Measurements from ENCODE around the gene FASTKD1. TPM values are rescaled to one million over a fixed set of nuclear protein-coding genes. Genes with fewer than 3 reads are reported as not detected.
"Not testable (repeated sequence)": the region's sequence is repeated elsewhere in the genome, so short reads cannot be mapped to it uniquely, and the experiment has no call there.

FASTKD1 gene
- total RNA-seq, 1 experiment from 2014 or later = 37.6 TPM

DNA sequence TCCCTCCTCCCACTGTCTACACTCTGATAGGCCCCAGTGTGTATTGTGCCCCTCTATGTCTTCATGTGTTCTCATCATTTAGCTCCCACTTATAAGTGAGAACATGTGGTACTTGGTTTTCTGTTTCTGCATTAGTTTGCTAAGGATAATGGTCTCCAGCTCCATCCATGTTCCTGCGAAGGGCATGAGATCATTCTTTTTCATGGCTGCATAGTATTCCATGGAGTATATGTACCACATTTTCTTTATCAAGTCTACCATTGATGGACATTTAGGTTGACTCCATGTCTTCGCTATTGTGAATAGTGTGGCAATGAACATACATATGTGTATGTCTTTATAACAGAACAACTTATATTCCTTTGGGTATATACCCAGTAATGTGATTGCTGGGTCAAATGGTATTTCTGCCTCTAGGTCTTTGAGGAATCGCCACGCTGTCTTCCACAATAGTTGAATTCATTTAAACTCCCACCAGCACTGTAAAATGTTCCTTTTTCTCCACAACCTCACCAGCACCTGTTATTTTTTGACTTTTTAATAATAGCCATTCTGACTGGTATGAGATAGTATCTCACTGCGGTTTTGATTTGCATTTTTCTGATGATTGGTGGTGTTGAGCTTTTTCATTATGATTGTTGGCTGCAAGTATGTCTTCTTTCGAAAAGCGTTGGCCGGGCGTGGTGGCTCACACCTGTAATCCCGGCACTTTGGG, 9.0 kb upstream of the FASTKD1 start:
- BruUV-seq (replicated peaks); H3K9me2 ChIP-seq (ENCODE audit: insufficient read depth); H4K20me1 ChIP-seq (ENCODE audit: insufficient read depth); H3K27ac ChIP-seq (ENCODE audit: low read depth, low read length); H3K27me3 ChIP-seq (ENCODE audit: insufficient read depth, low read length); H3K4me3 ChIP-seq (replicated peaks in 1 of 2; ENCODE audit: low read depth in 1 of 2, low read length in 2 of 2); H3K9me3 ChIP-seq (ENCODE audit: control insufficient read depth in 1 of 2, insufficient read depth in 1 of 2, low read depth in 1 of 2, low read length in 2 of 2); ATAC-seq; intact Hi-C loops (cut with micrococcal nuclease); RAD21 ChIA-PET (ENCODE audit: low non-redundant PET in 1 of 2, low total read pairs in 2 of 2, uncharacterized antibody in 2 of 2, unreplicated experiment in 2 of 2); H3K9ac ChIP-seq (ENCODE audit: low read length); H2AFZ ChIP-seq (ENCODE audit: low read depth, low read length, poor library complexity, severe bottlenecking); POLR2A ChIA-PET; H3K36me3 ChIP-seq (ENCODE audit: control insufficient read depth in 1 of 2, insufficient read depth in 2 of 2, low read length in 2 of 2); DNase-seq (ENCODE audit: low read depth, low spot score); CTCF ChIA-PET; H3K4me2 ChIP-seq (ENCODE audit: low read length): not testable (repeated sequence)
- TF ChIP-seq CBX3 (IDR thresholded peaks at IDR 0.05; ENCODE audit: low read depth) = 0 out of 2 replicates have a peak, but pooled peaks have one; percentile 19
- Histone ChIP-seq H3K79me2 (ENCODE audit: insufficient read depth, low read length) (peaks cover 33% of the 10 kb centered on the region), H3K4me1 (ENCODE audit: control insufficient read depth in 1 of 2, insufficient read depth in 2 of 2, low read length in 2 of 2) (peaks cover 10 to 15% of the 10 kb centered on the region in 2 experiments; a peak in 3 of 4 replicates)

GRCh38 chr2:169579044-169579443, 5.4 kb upstream of the FASTKD1 start:
- RAD21 ChIA-PET (ENCODE audit: low non-redundant PET in 1 of 2, low total read pairs in 2 of 2, uncharacterized antibody in 2 of 2, unreplicated experiment in 2 of 2) = no interaction called here
- intact Hi-C loops (cut with micrococcal nuclease) = no loop called here
- Histone ChIP-seq H3K9me2 (ENCODE audit: insufficient read depth) (no peaks in the 10 kb centered on the region), H3K27me3 (ENCODE audit: insufficient read depth, low read length) (no peaks in the 10 kb centered on the region), H3K9ac (ENCODE audit: low read length) (no peak overlapping the region), H3K4me1 (ENCODE audit: control insufficient read depth in 1 of 2, insufficient read depth in 2 of 2, low read length in 2 of 2) (peaks cover 0 to 4% of the 10 kb centered on the region in 2 experiments; a peak in 2 of 4 replicates), H2AFZ (ENCODE audit: low read depth, low read length, poor library complexity, severe bottlenecking) (no peak overlapping the region), H3K4me3 (replicated peaks in 1 of 2; ENCODE audit: low read depth in 1 of 2, low read length in 2 of 2) (no peak overlapping the region), H3K27ac (ENCODE audit: low read depth, low read length) (no peak overlapping the region), H3K4me2 (ENCODE audit: low read length) (no peak overlapping the region), H3K79me2 (ENCODE audit: insufficient read depth, low read length) (no peaks in the 10 kb centered on the region), H3K9me3 (ENCODE audit: control insufficient read depth in 1 of 2, insufficient read depth in 1 of 2, low read depth in 1 of 2, low read length in 2 of 2) (peaks cover 0 to 8% of the 10 kb centered on the region in 2 experiments; a peak in 1 of 4 replicates), H3K36me3 (ENCODE audit: control insufficient read depth in 1 of 2, insufficient read depth in 2 of 2, low read length in 2 of 2) (no peaks in the 10 kb centered on the region), H4K20me1 (ENCODE audit: insufficient read depth) (no peaks in the 10 kb centered on the region)
- TF ChIP-seq FOSL1 (IDR thresholded peaks at IDR 0.05; ENCODE audit: low read depth) = no peak
- TF ChIP-seq, protein P1, sequence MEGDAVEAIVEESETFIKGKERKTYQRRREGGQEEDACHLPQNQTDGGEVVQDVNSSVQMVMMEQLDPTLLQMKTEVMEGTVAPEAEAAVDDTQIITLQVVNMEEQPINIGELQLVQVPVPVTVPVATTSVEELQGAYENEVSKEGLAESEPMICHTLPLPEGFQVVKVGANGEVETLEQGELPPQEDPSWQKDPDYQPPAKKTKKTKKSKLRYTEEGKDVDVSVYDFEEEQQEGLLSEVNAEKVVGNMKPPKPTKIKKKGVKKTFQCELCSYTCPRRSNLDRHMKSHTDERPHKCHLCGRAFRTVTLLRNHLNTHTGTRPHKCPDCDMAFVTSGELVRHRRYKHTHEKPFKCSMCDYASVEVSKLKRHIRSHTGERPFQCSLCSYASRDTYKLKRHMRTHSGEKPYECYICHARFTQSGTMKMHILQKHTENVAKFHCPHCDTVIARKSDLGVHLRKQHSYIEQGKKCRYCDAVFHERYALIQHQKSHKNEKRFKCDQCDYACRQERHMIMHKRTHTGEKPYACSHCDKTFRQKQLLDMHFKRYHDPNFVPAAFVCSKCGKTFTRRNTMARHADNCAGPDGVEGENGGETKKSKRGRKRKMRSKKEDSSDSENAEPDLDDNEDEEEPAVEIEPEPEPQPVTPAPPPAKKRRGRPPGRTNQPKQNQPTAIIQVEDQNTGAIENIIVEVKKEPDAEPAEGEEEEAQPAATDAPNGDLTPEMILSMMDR (IDR thresholded peaks at IDR 0.05 in 2 of 3, conservative IDR thresholded peaks at IDR 0.05 in 1 of 3; ENCODE audit: borderline replicate concordance in 1 of 3, insufficient read depth in 1 of 3, low read depth in 2 of 3, low read length in 2 of 3) = no peak
- no peak for TF ChIP-seq MAX (IDR thresholded peaks at IDR 0.05)
- TF ChIP-seq CBX3 (IDR thresholded peaks at IDR 0.05; ENCODE audit: low read depth) = no peak
- TF ChIP-seq ELF1 (IDR thresholded peaks at IDR 0.05; ENCODE audit: borderline replicate concordance, low read depth) = no peak
- no peak for TF ChIP-seq YY1 (IDR thresholded peaks at IDR 0.05; ENCODE audit: extremely low read depth, insufficient replicate concordance, low read depth, low read length)
- no peak for TF ChIP-seq RAD21 (IDR thresholded peaks at IDR 0.05; ENCODE audit: low read depth)
- no peak for TF ChIP-seq JUND (IDR thresholded peaks at IDR 0.05)
- BruUV-seq (replicated peaks) = no TSS peak
- POLR2A ChIA-PET = no interaction called here
- CTCF ChIA-PET = no interaction called here
- DNase-seq (ENCODE audit: low read depth, low spot score) (no peak), ATAC-seq (no peak)

GRCh38 chr2:169575264-169575663, 1.6 kb upstream of the FASTKD1 start:
- intact Hi-C loops (cut with micrococcal nuclease); H3K9ac ChIP-seq (ENCODE audit: low read length); H3K27me3 ChIP-seq (ENCODE audit: insufficient read depth, low read length); BruUV-seq (replicated peaks); ATAC-seq; H3K4me2 ChIP-seq (ENCODE audit: low read length); H3K9me3 ChIP-seq (ENCODE audit: control insufficient read depth in 1 of 2, insufficient read depth in 1 of 2, low read depth in 1 of 2, low read length in 2 of 2); RAD21 ChIA-PET (ENCODE audit: low non-redundant PET in 1 of 2, low total read pairs in 2 of 2, uncharacterized antibody in 2 of 2, unreplicated experiment in 2 of 2); H3K4me3 ChIP-seq (replicated peaks in 1 of 2; ENCODE audit: low read depth in 1 of 2, low read length in 2 of 2); H3K36me3 ChIP-seq (ENCODE audit: control insufficient read depth in 1 of 2, insufficient read depth in 2 of 2, low read length in 2 of 2); H3K9me2 ChIP-seq (ENCODE audit: insufficient read depth); H4K20me1 ChIP-seq (ENCODE audit: insufficient read depth); CTCF ChIA-PET; H2AFZ ChIP-seq (ENCODE audit: low read depth, low read length, poor library complexity, severe bottlenecking); H3K27ac ChIP-seq (ENCODE audit: low read depth, low read length); DNase-seq (ENCODE audit: low read depth, low spot score); POLR2A ChIA-PET: not testable (repeated sequence)
- Histone ChIP-seq H3K4me1 (ENCODE audit: control insufficient read depth in 1 of 2, insufficient read depth in 2 of 2, low read length in 2 of 2) (peaks cover 0 to 15% of the 10 kb centered on the region in 2 experiments; a peak in 3 of 4 replicates), H3K79me2 (ENCODE audit: insufficient read depth, low read length) (peaks cover 32% of the 10 kb centered on the region)

All from HCT116 (cell line).